HEK293 (cell line): Measurements from ENCODE around the gene SMIM24.

Experiments used
- CTCF ChIA-PET: fragments of 350-600 bp; formaldehyde crosslinking; extraction: SDS; loops from one replicate; lab custom pipeline; 2021; ENCODE audit warnings: antibody characterized with exemption; lab: Yijun Ruan, JAX
- POLR2A ChIA-PET: fragments of 300-600 bp; formaldehyde crosslinking; extraction: SDS; loops from one replicate; lab custom pipeline; 2020; ENCODE audit warnings: antibody characterized with exemption, inconsistent platforms; lab: Yijun Ruan, JAX
- H3K27ac ChIP-seq: fragments of 200-500 bp; sonication (Bioruptor generic); 2 replicates; pipeline ENCODE4 v1.5.1; 2014; ENCODE audit warnings: low read depth, low read length, control low read depth, inconsistent platforms; ENCODE audit errors: extremely low read depth
- H3K36me3 ChIP-seq, 2 experiments: fragments of 200-500 bp in 1 of 2; sonication (Bioruptor generic) in 1 of 2; 1 replicate in 1 of 2; 2 replicates in 1 of 2; pipeline ENCODE4 v1.5.1; 2014 to 2017; ENCODE audit warnings: inconsistent platforms in 2 of 2, low read length in 2 of 2; ENCODE audit not compliant: control insufficient read depth in 2 of 2, insufficient read depth in 1 of 2
- H3K4me1 ChIP-seq: fragments of 200-500 bp; sonication (Bioruptor generic); 2 replicates; pipeline ENCODE4 v1.5.1; 2014; ENCODE audit warnings: mild to moderate bottlenecking, low read length, inconsistent platforms; ENCODE audit not compliant: control insufficient read depth, insufficient read depth
- H3K4me3 ChIP-seq: 2 replicates; pipeline ENCODE4 v1.5.1; 2011; ENCODE audit warnings: low read depth, mild to moderate bottlenecking, control low read depth, low read length, moderate library complexity
- H3K9me3 ChIP-seq: fragments of 200-500 bp; sonication (Bioruptor generic); 2 replicates; pipeline ENCODE4 v1.5.1; 2014; ENCODE audit warnings: low read depth, low read length, inconsistent platforms; ENCODE audit not compliant: control insufficient read depth, insufficient read depth
- EGR2 ChIP-seq: fragments of 450-650 bp; formaldehyde crosslinking; IDR thresholded peaks from 2 replicates; pipeline ENCODE4 v1.5.1; 2016; ENCODE audit warnings: low read depth, missing biosample characterization, missing genetic modification characterization
- GLI4 ChIP-seq: fragments of 450-650 bp; formaldehyde crosslinking; IDR thresholded peaks from 2 replicates; pipeline ENCODE4 v1.5.1; 2016; ENCODE audit warnings: missing biosample characterization, missing genetic modification characterization
- REPIN1 ChIP-seq: fragments of 450-650 bp; formaldehyde crosslinking; IDR thresholded peaks from 2 replicates; pipeline ENCODE4 v1.5.1; 2017; ENCODE audit warnings: missing biosample characterization, missing genetic modification characterization, low read depth
- SCRT2 ChIP-seq: fragments of 450-650 bp; formaldehyde crosslinking; IDR thresholded peaks from 2 replicates; pipeline ENCODE4 v1.5.1; 2016; ENCODE audit warnings: missing biosample characterization, missing genetic modification characterization
- SP2 ChIP-seq: fragments of 450-650 bp; formaldehyde crosslinking; IDR thresholded peaks from 2 replicates; pipeline ENCODE4 v1.5.1; 2016; ENCODE audit warnings: missing biosample characterization, missing genetic modification characterization
- YY2 ChIP-seq: fragments of 450-650 bp; formaldehyde crosslinking; IDR thresholded peaks from 2 replicates; pipeline ENCODE4 v1.5.1; 2016; ENCODE audit warnings: missing biosample characterization, missing genetic modification characterization
- ZFHX2 ChIP-seq: fragments of 450-650 bp; formaldehyde crosslinking; conservative IDR thresholded peaks from 2 replicates; pipeline ENCODE4 v1.5.1; 2016; ENCODE audit warnings: missing biosample characterization, missing genetic modification characterization
- ZNF324 ChIP-seq: fragments of 450-650 bp; formaldehyde crosslinking; IDR thresholded peaks from 2 replicates; pipeline ENCODE4 v1.5.1; 2016; ENCODE audit warnings: missing biosample characterization, missing genetic modification characterization
- ZNF335 ChIP-seq: fragments of 450-650 bp; formaldehyde crosslinking; conservative IDR thresholded peaks from 2 replicates; pipeline ENCODE4 v1.5.1; 2016; ENCODE audit warnings: missing biosample characterization, missing genetic modification characterization
- ZNF571 ChIP-seq: fragments of 450-650 bp; formaldehyde crosslinking; IDR thresholded peaks from 2 replicates; pipeline ENCODE4 v1.5.0; 2017; ENCODE audit warnings: missing biosample characterization, missing genetic modification characterization
- ZNF626 ChIP-seq: fragments of 450-650 bp; sonication (Bioruptor Pico); formaldehyde crosslinking; IDR thresholded peaks from 2 replicates; pipeline ENCODE4 v1.5.1; 2018; ENCODE audit warnings: missing biosample characterization, missing genetic modification characterization, inconsistent platforms
- ZNF792 ChIP-seq: fragments of 450-650 bp; formaldehyde crosslinking; IDR thresholded peaks from 2 replicates; pipeline ENCODE4 v1.5.1; 2016; ENCODE audit warnings: missing biosample characterization, missing genetic modification characterization
- ZNF843 ChIP-seq: fragments of 450-650 bp; formaldehyde crosslinking; IDR thresholded peaks from 2 replicates; pipeline ENCODE4 v1.5.1; 2016; ENCODE audit warnings: missing biosample characterization, missing genetic modification characterization
- TF ChIP-seq, protein P1 (sequence below): fragments of 450-650 bp; formaldehyde crosslinking; conservative IDR thresholded peaks from 2 replicates; pipeline ENCODE4 v1.5.1; 2016; ENCODE audit warnings: low read depth, missing biosample characterization, missing genetic modification characterization
- TF ChIP-seq, protein P2 (sequence below): fragments of 450-650 bp; formaldehyde crosslinking; IDR thresholded peaks from 2 replicates; pipeline ENCODE4 v1.5.1; 2016; ENCODE audit warnings: missing biosample characterization, missing genetic modification characterization
- TF ChIP-seq, protein P3 (sequence below): fragments of 450-650 bp; formaldehyde crosslinking; IDR thresholded peaks from 2 replicates; pipeline ENCODE4 v1.5.1; 2016; ENCODE audit warnings: missing biosample characterization, missing genetic modification characterization
- TF ChIP-seq, protein P4 (sequence below): fragments of 450-650 bp; formaldehyde crosslinking; IDR thresholded peaks from 2 replicates; pipeline ENCODE4; 2016; ENCODE audit warnings: missing biosample characterization, missing genetic modification characterization
- TF ChIP-seq, protein P5 (sequence below): fragments of 450-650 bp; formaldehyde crosslinking; IDR thresholded peaks from 2 replicates; pipeline ENCODE4 v1.5.1; 2016; ENCODE audit warnings: missing biosample characterization, missing genetic modification characterization, low read depth

SMIM24 gene

DNA sequence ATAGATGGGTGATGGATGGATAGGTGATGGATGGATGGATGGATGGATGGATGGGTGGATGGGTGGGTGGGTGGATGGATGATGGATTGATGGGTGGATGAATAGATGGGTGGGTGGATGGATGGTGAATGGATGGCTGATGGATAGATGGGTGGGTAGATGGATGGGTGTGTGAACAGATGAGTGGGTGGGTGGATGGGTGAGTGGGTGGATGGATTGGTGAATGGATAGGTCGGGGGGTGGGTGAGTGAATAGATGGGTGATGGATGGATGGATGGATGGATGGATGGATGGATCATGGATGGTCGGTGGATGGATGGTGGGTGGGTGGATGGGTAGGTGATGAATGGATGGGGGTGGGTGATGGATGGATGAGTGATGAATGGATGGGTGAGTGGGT is 3.5 kb downstream of the SMIM24 start (continued):
- TF ChIP-seq, protein P1, sequence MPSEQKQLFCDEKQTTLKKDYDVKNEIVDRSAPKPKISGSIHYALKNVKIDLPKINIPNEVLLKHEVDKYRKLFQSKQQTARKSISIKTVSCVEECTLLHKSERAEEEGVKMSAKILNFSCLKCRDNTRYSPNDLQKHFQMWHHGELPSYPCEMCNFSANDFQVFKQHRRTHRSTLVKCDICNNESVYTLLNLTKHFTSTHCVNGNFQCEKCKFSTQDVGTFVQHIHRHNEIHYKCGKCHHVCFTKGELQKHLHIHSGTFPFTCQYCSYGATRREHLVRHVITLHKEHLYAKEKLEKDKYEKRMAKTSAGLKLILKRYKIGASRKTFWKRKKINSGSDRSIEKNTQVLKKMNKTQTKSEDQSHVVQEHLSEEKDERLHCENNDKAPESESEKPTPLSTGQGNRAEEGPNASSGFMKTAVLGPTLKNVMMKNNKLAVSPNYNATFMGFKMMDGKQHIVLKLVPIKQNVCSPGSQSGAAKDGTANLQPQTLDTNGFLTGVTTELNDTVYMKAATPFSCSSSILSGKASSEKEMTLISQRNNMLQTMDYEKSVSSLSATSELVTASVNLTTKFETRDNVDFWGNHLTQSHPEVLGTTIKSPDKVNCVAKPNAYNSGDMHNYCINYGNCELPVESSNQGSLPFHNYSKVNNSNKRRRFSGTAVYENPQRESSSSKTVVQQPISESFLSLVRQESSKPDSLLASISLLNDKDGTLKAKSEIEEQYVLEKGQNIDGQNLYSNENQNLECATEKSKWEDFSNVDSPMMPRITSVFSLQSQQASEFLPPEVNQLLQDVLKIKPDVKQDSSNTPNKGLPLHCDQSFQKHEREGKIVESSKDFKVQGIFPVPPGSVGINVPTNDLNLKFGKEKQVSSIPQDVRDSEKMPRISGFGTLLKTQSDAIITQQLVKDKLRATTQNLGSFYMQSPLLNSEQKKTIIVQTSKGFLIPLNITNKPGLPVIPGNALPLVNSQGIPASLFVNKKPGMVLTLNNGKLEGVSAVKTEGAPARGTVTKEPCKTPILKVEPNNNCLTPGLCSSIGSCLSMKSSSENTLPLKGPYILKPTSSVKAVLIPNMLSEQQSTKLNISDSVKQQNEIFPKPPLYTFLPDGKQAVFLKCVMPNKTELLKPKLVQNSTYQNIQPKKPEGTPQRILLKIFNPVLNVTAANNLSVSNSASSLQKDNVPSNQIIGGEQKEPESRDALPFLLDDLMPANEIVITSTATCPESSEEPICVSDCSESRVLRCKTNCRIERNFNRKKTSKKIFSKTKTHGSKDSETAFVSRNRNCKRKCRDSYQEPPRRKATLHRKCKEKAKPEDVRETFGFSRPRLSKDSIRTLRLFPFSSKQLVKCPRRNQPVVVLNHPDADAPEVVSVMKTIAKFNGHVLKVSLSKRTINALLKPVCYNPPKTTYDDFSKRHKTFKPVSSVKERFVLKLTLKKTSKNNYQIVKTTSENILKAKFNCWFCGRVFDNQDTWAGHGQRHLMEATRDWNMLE = no peak
- no peak for TF ChIP-seq ZNF571 (tag by site-specific recombination)

DNA sequence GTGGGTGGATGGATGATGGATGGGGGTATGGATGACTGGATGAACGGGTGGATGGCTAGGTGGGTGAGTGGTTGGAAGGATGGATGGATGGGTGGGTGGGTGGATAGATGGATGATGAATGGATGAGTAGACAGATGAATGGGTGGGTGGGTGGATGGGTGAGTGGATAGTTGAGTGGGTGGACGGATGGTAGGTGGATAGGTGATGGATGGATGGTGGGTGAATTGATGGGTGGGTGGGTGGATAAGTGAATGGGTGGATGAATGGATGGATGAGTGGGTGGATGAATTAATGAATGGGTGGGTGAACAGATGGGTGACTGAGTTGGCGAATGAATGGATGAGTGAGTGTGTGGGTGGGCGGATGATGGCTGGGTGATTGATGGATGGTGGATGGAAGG is 4.9 kb downstream of the SMIM24 start:
- POLR2A ChIA-PET = no interaction called here
- no peaks in the 10 kb centered on the region for H3K9me3 ChIP-seq
- no peak overlapping the region for H3K27ac ChIP-seq
- no peaks in the 10 kb centered on the region for H3K36me3 ChIP-seq
- H3K4me1 ChIP-seq = no peaks in the 10 kb centered on the region
- no peak overlapping the region for H3K4me3 ChIP-seq
- CTCF ChIA-PET = interaction anchor here (0.6 kb wide), 1 partner anchor 25 kb away, joined by 3 read pairs; the partner anchor contains the start of gene DOHH
- TF ChIP-seq GLI4 (tag by site-specific recombination) = no peak
- TF ChIP-seq EGR2 (tag by site-specific recombination) = peak; percentile 100
- TF ChIP-seq ZFHX2 (tag by site-specific recombination) = peak; percentile 100
- TF ChIP-seq SP2 (tag by site-specific recombination) = 0 out of 2 replicates have a peak, but pooled peaks have one; percentile 12

DNA sequence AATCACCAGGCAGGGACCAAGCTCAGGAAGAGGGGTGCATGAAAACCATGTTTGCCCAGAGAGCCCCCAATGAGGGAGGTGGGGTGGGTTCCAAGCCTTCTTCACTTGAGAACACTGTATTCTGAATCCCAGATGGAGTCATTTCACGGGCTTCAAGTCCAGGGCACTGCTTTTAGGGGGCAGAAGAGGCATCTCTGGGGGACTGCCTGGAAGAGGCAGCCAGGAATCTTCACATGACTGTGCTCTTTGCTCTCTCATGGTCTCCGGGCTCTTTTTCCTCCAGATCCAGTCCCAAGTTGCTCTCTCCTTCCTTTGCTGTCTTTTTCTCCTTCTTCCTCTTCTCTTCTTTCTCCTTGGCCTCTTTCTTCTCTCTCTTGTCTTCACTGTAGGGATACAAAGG is 5.7 kb downstream of the SMIM24 start:
- TF ChIP-seq, protein P2, sequence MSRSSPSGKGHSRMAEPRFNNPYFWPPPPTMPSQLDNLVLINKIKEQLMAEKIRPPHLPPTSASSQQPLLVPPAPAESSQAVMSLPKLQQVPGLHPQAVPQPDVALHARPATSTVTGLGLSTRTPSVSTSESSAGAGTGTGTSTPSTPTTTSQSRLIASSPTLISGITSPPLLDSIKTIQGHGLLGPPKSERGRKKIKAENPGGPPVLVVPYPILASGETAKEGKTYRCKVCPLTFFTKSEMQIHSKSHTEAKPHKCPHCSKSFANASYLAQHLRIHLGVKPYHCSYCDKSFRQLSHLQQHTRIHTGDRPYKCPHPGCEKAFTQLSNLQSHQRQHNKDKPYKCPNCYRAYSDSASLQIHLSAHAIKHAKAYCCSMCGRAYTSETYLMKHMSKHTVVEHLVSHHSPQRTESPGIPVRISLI = no peak
- TF ChIP-seq, all 188 proteins: peak for 0
- ChIA-PET CTCF (interaction anchor here (0.6 to 6.4 kb wide), 3 partner anchors 143 to 942 kb away, joined by 3 to 72 read pairs (median 4); no protein-coding TSS in a partner anchor), POLR2A (interaction anchor here (1.1 kb wide), 1 partner anchor 167 kb away, joined by 3 read pairs; no protein-coding TSS in a partner anchor)

DNA sequence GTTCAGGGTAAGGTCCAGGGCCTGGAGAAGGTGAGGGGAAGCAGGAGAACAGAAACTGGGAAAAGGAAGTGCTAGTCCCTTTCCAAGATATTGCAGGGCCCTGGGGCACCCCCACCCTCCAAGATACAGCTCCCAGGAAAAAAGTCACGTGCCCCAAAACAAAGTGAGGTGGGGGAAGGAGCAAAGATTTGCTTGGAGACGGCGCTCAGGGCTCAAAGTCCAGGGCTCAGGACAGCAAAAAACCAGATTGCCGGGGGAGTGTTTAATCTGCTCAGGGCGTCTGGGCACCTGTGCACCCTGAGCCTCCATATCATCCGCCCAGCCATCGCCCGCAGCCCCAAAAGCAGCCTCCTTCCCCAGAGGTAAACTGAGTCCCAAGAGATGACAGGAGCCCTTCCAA is 6.3 kb downstream of the SMIM24 start:
- POLR2A ChIA-PET = interaction anchor here (1.1 kb wide), 1 partner anchor 167 kb away, joined by 3 read pairs; no protein-coding TSS in a partner anchor
- TF ChIP-seq, protein P3, sequence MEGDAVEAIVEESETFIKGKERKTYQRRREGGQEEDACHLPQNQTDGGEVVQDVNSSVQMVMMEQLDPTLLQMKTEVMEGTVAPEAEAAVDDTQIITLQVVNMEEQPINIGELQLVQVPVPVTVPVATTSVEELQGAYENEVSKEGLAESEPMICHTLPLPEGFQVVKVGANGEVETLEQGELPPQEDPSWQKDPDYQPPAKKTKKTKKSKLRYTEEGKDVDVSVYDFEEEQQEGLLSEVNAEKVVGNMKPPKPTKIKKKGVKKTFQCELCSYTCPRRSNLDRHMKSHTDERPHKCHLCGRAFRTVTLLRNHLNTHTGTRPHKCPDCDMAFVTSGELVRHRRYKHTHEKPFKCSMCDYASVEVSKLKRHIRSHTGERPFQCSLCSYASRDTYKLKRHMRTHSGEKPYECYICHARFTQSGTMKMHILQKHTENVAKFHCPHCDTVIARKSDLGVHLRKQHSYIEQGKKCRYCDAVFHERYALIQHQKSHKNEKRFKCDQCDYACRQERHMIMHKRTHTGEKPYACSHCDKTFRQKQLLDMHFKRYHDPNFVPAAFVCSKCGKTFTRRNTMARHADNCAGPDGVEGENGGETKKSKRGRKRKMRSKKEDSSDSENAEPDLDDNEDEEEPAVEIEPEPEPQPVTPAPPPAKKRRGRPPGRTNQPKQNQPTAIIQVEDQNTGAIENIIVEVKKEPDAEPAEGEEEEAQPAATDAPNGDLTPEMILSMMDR = no peak
- no peak for TF ChIP-seq ZNF843 (tag by site-specific recombination)
- no peak for TF ChIP-seq YY2
- TF ChIP-seq ZNF335 (tag by site-specific recombination) = no peak
- no peak for TF ChIP-seq SCRT2 (tag by site-specific recombination)
- TF ChIP-seq, protein P4, sequence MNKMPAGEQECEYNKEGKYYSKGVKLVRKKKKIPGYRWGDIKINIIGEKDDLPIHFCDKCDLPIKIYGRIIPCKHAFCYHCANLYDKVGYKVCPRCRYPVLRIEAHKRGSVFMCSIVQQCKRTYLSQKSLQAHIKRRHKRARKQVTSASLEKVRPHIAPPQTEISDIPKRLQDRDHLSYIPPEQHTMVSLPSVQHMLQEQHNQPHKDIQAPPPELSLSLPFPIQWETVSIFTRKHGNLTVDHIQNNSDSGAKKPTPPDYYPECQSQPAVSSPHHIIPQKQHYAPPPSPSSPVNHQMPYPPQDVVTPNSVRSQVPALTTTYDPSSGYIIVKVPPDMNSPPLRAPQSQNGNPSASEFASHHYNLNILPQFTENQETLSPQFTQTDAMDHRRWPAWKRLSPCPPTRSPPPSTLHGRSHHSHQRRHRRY (tag by site-specific recombination) = no peak
- TF ChIP-seq ZNF324 (tag by site-specific recombination) = no peak
- no peak for TF ChIP-seq REPIN1
- no peak for TF ChIP-seq ZNF626 (tag by site-specific recombination)
- TF ChIP-seq, protein P5, sequence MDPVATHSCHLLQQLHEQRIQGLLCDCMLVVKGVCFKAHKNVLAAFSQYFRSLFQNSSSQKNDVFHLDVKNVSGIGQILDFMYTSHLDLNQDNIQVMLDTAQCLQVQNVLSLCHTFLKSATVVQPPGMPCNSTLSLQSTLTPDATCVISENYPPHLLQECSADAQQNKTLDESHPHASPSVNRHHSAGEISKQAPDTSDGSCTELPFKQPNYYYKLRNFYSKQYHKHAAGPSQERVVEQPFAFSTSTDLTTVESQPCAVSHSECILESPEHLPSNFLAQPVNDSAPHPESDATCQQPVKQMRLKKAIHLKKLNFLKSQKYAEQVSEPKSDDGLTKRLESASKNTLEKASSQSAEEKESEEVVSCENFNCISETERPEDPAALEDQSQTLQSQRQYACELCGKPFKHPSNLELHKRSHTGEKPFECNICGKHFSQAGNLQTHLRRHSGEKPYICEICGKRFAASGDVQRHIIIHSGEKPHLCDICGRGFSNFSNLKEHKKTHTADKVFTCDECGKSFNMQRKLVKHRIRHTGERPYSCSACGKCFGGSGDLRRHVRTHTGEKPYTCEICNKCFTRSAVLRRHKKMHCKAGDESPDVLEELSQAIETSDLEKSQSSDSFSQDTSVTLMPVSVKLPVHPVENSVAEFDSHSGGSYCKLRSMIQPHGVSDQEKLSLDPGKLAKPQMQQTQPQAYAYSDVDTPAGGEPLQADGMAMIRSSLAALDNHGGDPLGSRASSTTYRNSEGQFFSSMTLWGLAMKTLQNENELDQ = no peak
- TF ChIP-seq ZNF792 (tag by site-specific recombination) = no peak
- Histone ChIP-seq H3K9me3 (no peaks in the 10 kb centered on the region), H3K4me3 (no peak overlapping the region), H3K4me1 (no peaks in the 10 kb centered on the region), H3K36me3 (no peaks in the 10 kb centered on the region), H3K27ac (no peak overlapping the region)
- CTCF ChIA-PET = interaction anchor here (0.6 to 6.4 kb wide), 6 partner anchors 9 to 943 kb away, joined by 3 to 72 read pairs (median 8); partner anchors contain the start of genes SMIM24 and SMIM44

More for the DNA sequence above, 5.7 kb downstream of the SMIM24 start:
- H3K36me3 ChIP-seq = no peaks in the 10 kb centered on the region
- no peaks in the 10 kb centered on the region for H3K9me3 ChIP-seq
- no peaks in the 10 kb centered on the region for H3K4me1 ChIP-seq
- H3K4me3 ChIP-seq = no peak overlapping the region
- no peak overlapping the region for H3K27ac ChIP-seq
